HEK293T (cell line): ENCODE data around the gene KLHL6.
"Not testable (repeated sequence)": the region's sequence is repeated elsewhere in the genome, so short reads cannot be mapped to it uniquely, and the experiment has no call there.

Experiments used
- CTCF ChIA-PET: fragments of 350-600 bp; formaldehyde crosslinking; extraction: SDS; loops from one replicate; lab custom pipeline; 2021; ENCODE audit warnings: antibody characterized with exemption, inconsistent platforms; lab: Yijun Ruan, JAX
- POLR2A ChIA-PET: fragments of 350-600 bp; formaldehyde crosslinking; extraction: SDS; loops from one replicate; lab custom pipeline; 2020; ENCODE audit warnings: antibody characterized with exemption, inconsistent platforms; lab: Yijun Ruan, JAX
- DNase-seq: peaks from one replicate; pipeline ENCODE4 v3.0.0; 2012; ENCODE audit warnings: mixed read lengths; ENCODE audit errors: extremely low spot score
- ARNT ChIP-seq: fragments of 450-650 bp; IDR thresholded peaks from 2 replicates; pipeline ENCODE4 v1.6.1; 2017; ENCODE audit warnings: mild to moderate bottlenecking
- BHLHE40 ChIP-seq: fragments of 450-650 bp; IDR thresholded peaks from 2 replicates; pipeline ENCODE4 v1.6.1; 2016; ENCODE audit warnings: mild to moderate bottlenecking, moderate library complexity, borderline replicate concordance
- CTBP1 ChIP-seq: fragments of 450-650 bp; IDR thresholded peaks from 2 replicates; pipeline ENCODE4 v1.6.1; 2016; ENCODE audit warnings: borderline replicate concordance
- ELF4 ChIP-seq: fragments of 450-650 bp; IDR thresholded peaks from 2 replicates; pipeline ENCODE4 v1.6.1; 2017; ENCODE audit warnings: antibody characterized with exemption
- FOXA1 ChIP-seq: fragments of 450-650 bp; IDR thresholded peaks from 2 replicates; pipeline ENCODE4 v1.6.1; 2016; ENCODE audit warnings: mild to moderate bottlenecking
- FOXK2 ChIP-seq: fragments of 450-650 bp; IDR thresholded peaks from 2 replicates; pipeline ENCODE4 v1.6.1; 2016; ENCODE audit warnings: mild to moderate bottlenecking
- FOXM1 ChIP-seq: fragments of 450-650 bp; IDR thresholded peaks from 2 replicates; pipeline ENCODE4 v1.6.1; 2017; ENCODE audit warnings: mild to moderate bottlenecking, borderline replicate concordance
- HDGF ChIP-seq: fragments of 450-650 bp; IDR thresholded peaks from 2 replicates; pipeline ENCODE4 v1.6.1; 2017; ENCODE audit warnings: antibody characterized with exemption, borderline replicate concordance
- L3MBTL2 ChIP-seq: fragments of 450-650 bp; conservative IDR thresholded peaks from 2 replicates; pipeline ENCODE4 v1.6.1; 2016; ENCODE audit warnings: mild to moderate bottlenecking
- LEF1 ChIP-seq: fragments of 450-650 bp; IDR thresholded peaks from 2 replicates; pipeline ENCODE4 v1.6.1; 2017; ENCODE audit warnings: mild to moderate bottlenecking, borderline replicate concordance
- NFRKB ChIP-seq: fragments of 450-650 bp; IDR thresholded peaks from 2 replicates; pipeline ENCODE4 v1.6.1; 2016; ENCODE audit warnings: mild to moderate bottlenecking, moderate library complexity
- PKNOX1 ChIP-seq: fragments of 450-650 bp; IDR thresholded peaks from 2 replicates; pipeline ENCODE4 v1.6.1; 2016
- SP1 ChIP-seq: fragments of 450-650 bp; IDR thresholded peaks from 2 replicates; pipeline ENCODE4 v1.6.1; 2017
- SUZ12 ChIP-seq: fragments of 450-650 bp; IDR thresholded peaks from 2 replicates; pipeline ENCODE4 v1.6.1; 2016; ENCODE audit warnings: mild to moderate bottlenecking
- TARDBP ChIP-seq: fragments of 450-650 bp; IDR thresholded peaks from 2 replicates; pipeline ENCODE4 v1.6.1; 2016
- ZNF384 ChIP-seq: fragments of 450-650 bp; IDR thresholded peaks from 2 replicates; pipeline ENCODE4 v1.6.1; 2016

The KLHL6 gene

GRCh38 chr3:183532620-183533411, 22.7 kb downstream of the KLHL6 start:
- no peak for TF ChIP-seq SP1
- no peak for TF ChIP-seq FOXK2
- no peak for DNase-seq
- POLR2A ChIA-PET = no interaction called here
- CTCF ChIA-PET = interaction anchor here (0.5 kb wide), 1 partner anchor 62 kb away, joined by 3 read pairs; no protein-coding TSS in a partner anchor

GRCh38 chr3:183529717-183530116, 25.8 kb downstream of the KLHL6 start:
- POLR2A ChIA-PET = no interaction called here

GRCh38 chr3:183529185-183529584, 26.3 kb downstream of the KLHL6 start:
- ChIA-PET CTCF (no interaction called here), POLR2A (no interaction called here)
- no peak for DNase-seq

More at GRCh38 chr3:183529717-183530116, 25.8 kb downstream of the KLHL6 start:
- no peak for DNase-seq
- CTCF ChIA-PET = no interaction called here
- TF ChIP-seq LEF1 (no peak), CTBP1 (no peak), ZNF384 (no peak), HDGF (no peak), SP1 (no peak), ELF4 (no peak), PKNOX1 (no peak), FOXA1 (no peak), BHLHE40 (no peak), ARNT (no peak), L3MBTL2 (no peak), TARDBP (no peak), NFRKB (no peak), FOXK2 (no peak), FOXM1 (no peak), SUZ12 (no peak)

GRCh38 chr3:183528758-183529157, 26.7 kb downstream of the KLHL6 start:
- CTCF ChIA-PET, DNase-seq, POLR2A ChIA-PET: not testable (repeated sequence)

More at GRCh38 chr3:183529185-183529584, 26.3 kb downstream of the KLHL6 start:
- TF ChIP-seq ARNT (no peak), ZNF384 (no peak), BHLHE40 (no peak)

GRCh38 chr3:183527428-183528379, 27.8 kb downstream of the KLHL6 start:
- ChIA-PET POLR2A (no interaction called here), CTCF (no interaction called here)
- no peak for TF ChIP-seq CTBP1
- no peak for TF ChIP-seq ZNF384
- TF ChIP-seq NFRKB = no peak
- no peak for TF ChIP-seq L3MBTL2
- no peak for TF ChIP-seq ARNT
- no peak for TF ChIP-seq LEF1
- no peak for TF ChIP-seq FOXM1
- TF ChIP-seq BHLHE40 = no peak
- DNase-seq = no peak

GRCh38 chr3:183526838-183527427, 28.6 kb downstream of the KLHL6 start:
- no peak for DNase-seq
- TF ChIP-seq HDGF (no peak), FOXK2 (no peak), LEF1 (no peak), CTBP1 (no peak), BHLHE40 (no peak), TARDBP (no peak), FOXA1 (no peak), SP1 (no peak), L3MBTL2 (no peak), NFRKB (no peak), SUZ12 (no peak)
- ChIA-PET CTCF (no interaction called here), POLR2A (no interaction called here)

- CTCF ChIA-PET = no interaction called here
- TF ChIP-seq ARNT = no peak
- no peak for TF ChIP-seq FOXA1
- no peak for TF ChIP-seq ELF4
- no peak for TF ChIP-seq NFRKB
- POLR2A ChIA-PET = no interaction called here
- no peak for DNase-seq
These were observed 31.0 kb downstream of the KLHL6 start for GRCh38 chr3:183524476-183524875.

GRCh38 chr3:183520741-183521556, 34.6 kb downstream of the KLHL6 start:
- DNase-seq, POLR2A ChIA-PET, CTCF ChIA-PET: not testable (repeated sequence)

- POLR2A ChIA-PET, CTCF ChIA-PET, DNase-seq: not testable (repeated sequence)
These were observed 35.2 kb downstream of the KLHL6 start for GRCh38 chr3:183520295-183520694.
